ENCODE data around the gene UBE2E3. TPM values are rescaled to one million over a fixed set of nuclear protein-coding genes. Genes with fewer than 3 reads are reported as not detected.
A peak's percentile ranks its signal among the peaks of the same experiment; 100 is the strongest.

Gene UBE2E3
- 343 and 379 TPM in 2 replicates for total RNA-seq (ENCODE audit: low replicate concordance)

DNA sequence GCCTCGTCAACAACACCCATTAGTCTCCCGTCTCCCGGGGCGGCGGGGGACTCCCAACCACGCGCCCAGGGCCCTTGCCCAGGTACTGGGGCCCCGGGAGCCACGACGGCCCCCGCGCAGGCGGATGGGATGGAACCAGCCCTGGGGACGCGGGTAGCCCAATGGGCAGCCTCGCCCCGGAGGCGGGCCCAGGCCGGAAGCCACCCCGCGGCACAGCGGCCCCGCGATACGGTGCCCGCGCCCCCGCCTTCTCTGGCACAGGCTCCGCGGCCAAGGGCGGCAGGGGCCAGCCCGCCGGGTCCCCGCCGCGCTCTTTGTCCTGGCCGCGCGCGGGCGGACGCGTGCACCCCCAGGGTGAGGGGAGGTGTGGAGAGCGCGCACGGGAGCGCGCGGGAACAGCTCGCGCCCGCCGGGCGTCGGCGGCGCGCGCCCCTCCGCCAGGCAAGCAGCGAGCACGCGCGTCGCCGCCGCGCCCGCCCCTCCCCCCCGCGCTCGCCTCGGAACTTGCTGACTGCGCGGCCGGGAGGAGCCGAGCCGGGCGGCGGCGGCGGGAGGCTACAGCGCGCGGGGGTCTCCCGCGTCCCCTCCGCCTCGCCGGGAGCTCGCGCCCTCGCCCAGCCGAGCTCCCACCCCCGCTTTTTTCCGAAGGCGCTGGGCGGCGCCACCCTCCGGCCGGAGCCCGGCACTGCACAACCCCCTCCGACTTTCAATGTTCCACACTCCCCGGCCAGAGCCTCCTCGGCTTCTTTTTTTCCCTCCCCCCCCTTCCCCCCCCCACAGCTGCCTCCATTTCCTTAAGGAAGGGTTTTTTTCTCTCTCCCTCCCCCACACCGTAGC is at the start of gene UBE2E3:
TSS of gene UBE2E3 (plus strand) at position 500 of the 837 bp plus-strand sequence. CDS start 1,438 bp downstream, outside the sequence.
- no peaks in the 10 kb centered on the region for H3K36me3 ChIP-seq
- Mint-ChIP-seq H3K27ac (peak within 1 kb of the TSS; percentile 100), H3K36me3 (peaks cover 8% of the 10 kb centered on the region), H3K9me3 (no peaks in the 10 kb centered on the region), H3K27me3 (ENCODE audit: insufficient read depth, low read depth) (peaks cover 3% of the 10 kb centered on the region), H3K4me1 (peaks cover 37% of the 10 kb centered on the region), H3K4me3 (peak within 1 kb of the TSS; percentile 100)
- TF ChIP-seq EZH2 (IDR thresholded peaks at IDR 0.05) = no peak
- TF ChIP-seq, protein P1, sequence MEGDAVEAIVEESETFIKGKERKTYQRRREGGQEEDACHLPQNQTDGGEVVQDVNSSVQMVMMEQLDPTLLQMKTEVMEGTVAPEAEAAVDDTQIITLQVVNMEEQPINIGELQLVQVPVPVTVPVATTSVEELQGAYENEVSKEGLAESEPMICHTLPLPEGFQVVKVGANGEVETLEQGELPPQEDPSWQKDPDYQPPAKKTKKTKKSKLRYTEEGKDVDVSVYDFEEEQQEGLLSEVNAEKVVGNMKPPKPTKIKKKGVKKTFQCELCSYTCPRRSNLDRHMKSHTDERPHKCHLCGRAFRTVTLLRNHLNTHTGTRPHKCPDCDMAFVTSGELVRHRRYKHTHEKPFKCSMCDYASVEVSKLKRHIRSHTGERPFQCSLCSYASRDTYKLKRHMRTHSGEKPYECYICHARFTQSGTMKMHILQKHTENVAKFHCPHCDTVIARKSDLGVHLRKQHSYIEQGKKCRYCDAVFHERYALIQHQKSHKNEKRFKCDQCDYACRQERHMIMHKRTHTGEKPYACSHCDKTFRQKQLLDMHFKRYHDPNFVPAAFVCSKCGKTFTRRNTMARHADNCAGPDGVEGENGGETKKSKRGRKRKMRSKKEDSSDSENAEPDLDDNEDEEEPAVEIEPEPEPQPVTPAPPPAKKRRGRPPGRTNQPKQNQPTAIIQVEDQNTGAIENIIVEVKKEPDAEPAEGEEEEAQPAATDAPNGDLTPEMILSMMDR (IDR thresholded peaks at IDR 0.05) = peak; percentile 77
- H3K4me2 ChIP-seq = peak within 1 kb of the TSS; percentile 91
- peak within 1 kb of the TSS; percentile 80 for H3K9ac ChIP-seq
- peak within 1 kb of the TSS; percentile 76 for H3K4me3 ChIP-seq
- H4K20me1 ChIP-seq (ENCODE audit: low read depth) = no peaks in the 10 kb centered on the region
- DNase-seq (ENCODE audit: low spot score) = peak; percentile 92
- H2AFZ ChIP-seq (replicated peaks) = peak within 1 kb of the TSS; percentile 74
- H3K9me3 ChIP-seq (ENCODE audit: low read depth) = no peaks in the 10 kb centered on the region
- H3K27me3 ChIP-seq = no peaks in the 10 kb centered on the region
- peaks cover 38% of the 10 kb centered on the region for H3K4me1 ChIP-seq
- H3F3A ChIP-seq (ENCODE audit: low read depth) = peaks cover 19% of the 10 kb centered on the region
- H3K79me2 ChIP-seq (ENCODE audit: low read depth) = peaks cover 43% of the 10 kb centered on the region
- H3K27ac ChIP-seq = no peak within 1 kb of the TSS

DNA sequence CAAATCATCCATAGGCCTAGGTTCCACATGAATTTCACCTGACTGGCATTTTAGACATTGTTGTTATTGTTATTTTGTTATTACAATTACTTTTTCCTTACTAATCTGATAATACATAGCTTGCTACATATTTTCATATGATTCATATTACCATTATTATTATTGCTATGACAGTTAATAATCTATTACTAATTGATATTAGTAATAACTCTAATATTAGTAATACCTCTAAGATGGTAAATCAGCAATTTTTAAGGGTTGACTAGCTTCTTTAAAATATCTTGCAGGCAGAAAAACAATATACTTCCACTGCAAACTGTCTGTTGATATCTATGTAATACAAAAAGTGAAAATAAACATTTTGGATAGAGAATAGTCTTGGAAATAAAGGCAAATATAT is 48.6 kb upstream of the UBE2E3 start:
- H3K9me3 Mint-ChIP-seq = no peaks in the 10 kb centered on the region
- no peaks in the 10 kb centered on the region for H3K36me3 ChIP-seq

DNA sequence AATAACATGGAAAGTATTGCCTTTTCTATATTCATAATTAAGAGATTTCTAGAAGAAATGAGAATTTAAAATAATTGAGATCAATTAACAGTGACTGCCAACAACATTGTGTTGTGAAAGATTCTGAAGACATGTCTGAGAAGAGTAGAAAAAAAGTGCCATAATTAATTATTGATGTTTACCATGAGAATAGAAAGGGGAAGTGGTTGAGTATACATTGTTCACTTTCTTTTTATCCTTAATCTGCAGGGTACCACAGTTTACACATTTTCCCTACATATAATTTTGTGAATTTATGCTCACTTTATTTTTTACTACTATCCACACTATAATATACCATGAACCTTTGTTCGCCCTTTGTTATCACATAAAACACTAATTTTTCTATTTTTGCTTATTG is 47.1 kb upstream of the UBE2E3 start:
- no peaks in the 10 kb centered on the region for H4K20me1 ChIP-seq (ENCODE audit: low read depth)
- no peaks in the 10 kb centered on the region for H3K9me3 ChIP-seq (ENCODE audit: low read depth)
- H2AFZ ChIP-seq (replicated peaks) = no peak overlapping the region
- no peak overlapping the region for H3K27ac Mint-ChIP-seq
- H3K4me2 ChIP-seq = no peak overlapping the region
- no peaks in the 10 kb centered on the region for H3K4me1 ChIP-seq
- no peaks in the 10 kb centered on the region for H3K36me3 Mint-ChIP-seq
- no peaks in the 10 kb centered on the region for H3K27me3 Mint-ChIP-seq (ENCODE audit: insufficient read depth, low read depth)
- no peaks in the 10 kb centered on the region for H3K9me3 Mint-ChIP-seq
- no peak overlapping the region for H3K4me3 Mint-ChIP-seq
- no peak overlapping the region for H3K9ac ChIP-seq
- no peak for TF ChIP-seq EZH2phosphoT487 (IDR thresholded peaks at IDR 0.05)
- TF ChIP-seq EZH2 (IDR thresholded peaks at IDR 0.05) = no peak
- TF ChIP-seq, protein P1 (IDR thresholded peaks at IDR 0.05) = no peak
- no peak overlapping the region for H3K4me3 ChIP-seq
- H3F3A ChIP-seq (ENCODE audit: low read depth) = no peaks in the 10 kb centered on the region
- no peaks in the 10 kb centered on the region for H3K27me3 ChIP-seq
- DNase-seq (ENCODE audit: low spot score) = no peak
- H3K79me2 ChIP-seq (ENCODE audit: low read depth) = no peaks in the 10 kb centered on the region
- H3K4me1 Mint-ChIP-seq = no peaks in the 10 kb centered on the region
- H3K36me3 ChIP-seq = no peaks in the 10 kb centered on the region
- no peak overlapping the region for H3K27ac ChIP-seq

More for the DNA sequence above, 48.6 kb upstream of the UBE2E3 start:
- Mint-ChIP-seq H3K36me3 (no peaks in the 10 kb centered on the region), H3K27me3 (ENCODE audit: insufficient read depth, low read depth) (no peaks in the 10 kb centered on the region), H3K4me1 (no peaks in the 10 kb centered on the region), H3K27ac (no peak overlapping the region), H3K4me3 (no peak overlapping the region)
- no peak for TF ChIP-seq EZH2 (IDR thresholded peaks at IDR 0.05)
- TF ChIP-seq, protein P1 (IDR thresholded peaks at IDR 0.05) = no peak
- no peak for TF ChIP-seq EZH2phosphoT487 (IDR thresholded peaks at IDR 0.05)
- no peaks in the 10 kb centered on the region for H3K79me2 ChIP-seq (ENCODE audit: low read depth)
- H3K9me3 ChIP-seq (ENCODE audit: low read depth) = no peaks in the 10 kb centered on the region
- no peak overlapping the region for H2AFZ ChIP-seq (replicated peaks)
- no peak overlapping the region for H3K27ac ChIP-seq
- H3K4me1 ChIP-seq = no peaks in the 10 kb centered on the region
- no peak overlapping the region for H3K4me3 ChIP-seq
- no peak overlapping the region for H3K4me2 ChIP-seq
- no peaks in the 10 kb centered on the region for H3F3A ChIP-seq (ENCODE audit: low read depth)
- H3K9ac ChIP-seq = no peak overlapping the region
- no peaks in the 10 kb centered on the region for H4K20me1 ChIP-seq (ENCODE audit: low read depth)
- DNase-seq (ENCODE audit: low spot score) = no peak
- no peaks in the 10 kb centered on the region for H3K27me3 ChIP-seq
